Ramos (cell line): ENCODE data around the gene PLA2G4F.

Experiments
- in situ Hi-C: fragments of 300-500 bp; cut with MboI; formaldehyde crosslinking; loops from one replicate; pipeline ENCODE4 v1.14.3; 2022; ENCODE audit warnings: low sequenced_read_pairs; ENCODE audit not compliant: unreplicated experiment

PLA2G4F gene

DNA sequence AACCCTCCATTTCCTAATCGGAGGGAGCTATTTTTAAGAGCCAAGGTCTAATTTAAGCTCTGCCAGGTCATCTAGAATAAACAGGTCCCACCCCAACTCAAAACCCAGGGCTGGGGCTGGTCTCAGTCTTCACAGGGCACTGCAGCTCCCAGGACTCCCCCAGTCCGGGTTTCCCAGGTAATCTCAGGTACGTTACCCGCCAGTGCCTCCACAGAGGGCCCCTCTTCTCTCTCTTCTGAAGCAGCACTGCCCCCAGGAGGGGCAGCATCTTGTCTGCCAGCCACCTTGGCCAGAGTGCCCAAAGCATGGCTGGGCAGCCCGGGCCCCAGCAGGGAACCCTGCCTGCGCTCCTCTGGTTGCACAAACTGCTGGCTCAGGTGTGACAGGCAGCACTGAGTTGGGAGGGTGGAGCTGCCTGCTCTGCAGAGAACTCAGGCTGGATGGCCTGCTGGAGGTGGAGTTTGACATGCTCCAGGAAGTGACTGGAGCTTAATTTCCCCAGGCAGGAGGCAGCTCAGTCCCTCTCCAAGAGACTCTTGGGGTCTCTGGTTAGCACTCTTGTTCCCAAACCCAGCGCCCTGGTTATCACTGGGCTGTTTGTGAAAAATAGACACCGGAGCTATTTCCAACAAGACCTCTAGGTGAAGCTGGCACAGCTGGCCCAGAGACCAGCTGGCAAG, at the start of gene PLA2G4F:
PLA2G4F (minus strand) TSS at position 394 of the 680 bp plus-strand sequence; CDS start at position 307, 87 bp downstream.
- in situ Hi-C loops: no loop called here

GRCh38 chr15:42203891-42204290, 47.5 kb upstream of the PLA2G4F start:
- in situ Hi-C loops: no loop called here

DNA sequence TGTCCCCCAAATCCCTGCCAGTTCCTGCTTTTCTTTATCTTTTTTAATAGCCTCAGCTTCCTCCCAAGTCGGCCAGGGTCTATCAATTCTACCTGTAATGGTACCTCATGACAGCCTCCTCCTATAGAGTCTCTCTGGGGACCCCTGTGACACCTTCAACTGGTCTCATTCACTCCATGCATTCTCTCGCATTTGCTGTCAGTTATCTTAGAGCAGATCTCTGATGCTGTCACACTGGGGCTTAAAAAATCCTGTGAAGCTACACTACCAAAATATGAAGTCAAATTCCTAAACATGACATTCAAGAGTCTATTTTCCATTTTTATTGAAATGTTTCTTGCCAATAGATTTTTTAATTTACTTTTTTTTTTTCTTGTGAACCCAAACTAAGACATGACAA, 46.2 kb upstream of the PLA2G4F start:
- in situ Hi-C loops: no loop called here

- in situ Hi-C loops: no loop called here
These were observed 45.4 kb upstream of the PLA2G4F start for GRCh38 chr15:42201801-42202200.

GRCh38 chr15:42199126-42199525, 42.7 kb upstream of the PLA2G4F start:
- in situ Hi-C loops: no loop called here

GRCh38 chr15:42198516-42198915, 42.1 kb upstream of the PLA2G4F start:
- in situ Hi-C loops: no loop called here

DNA sequence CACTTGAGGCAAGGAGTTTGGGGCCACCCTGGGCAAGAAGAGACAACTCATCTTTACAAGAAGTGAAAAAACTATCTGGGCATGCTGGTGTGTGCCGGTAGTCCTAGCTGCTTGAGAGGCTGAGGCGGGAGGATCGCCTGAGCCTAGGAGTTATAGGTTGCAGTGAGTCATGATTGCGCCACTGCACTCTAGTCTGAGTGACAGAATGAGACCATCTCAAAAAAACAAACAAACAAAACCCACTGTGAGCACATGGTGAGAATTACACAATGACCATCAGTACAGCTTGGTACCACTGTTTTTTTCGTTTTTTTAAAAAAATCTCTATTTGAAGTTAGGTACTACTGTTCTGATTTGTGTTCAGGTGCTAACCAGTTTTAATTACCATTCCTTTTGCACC, 38.1 kb upstream of the PLA2G4F start:
- in situ Hi-C loops: no loop called here

DNA sequence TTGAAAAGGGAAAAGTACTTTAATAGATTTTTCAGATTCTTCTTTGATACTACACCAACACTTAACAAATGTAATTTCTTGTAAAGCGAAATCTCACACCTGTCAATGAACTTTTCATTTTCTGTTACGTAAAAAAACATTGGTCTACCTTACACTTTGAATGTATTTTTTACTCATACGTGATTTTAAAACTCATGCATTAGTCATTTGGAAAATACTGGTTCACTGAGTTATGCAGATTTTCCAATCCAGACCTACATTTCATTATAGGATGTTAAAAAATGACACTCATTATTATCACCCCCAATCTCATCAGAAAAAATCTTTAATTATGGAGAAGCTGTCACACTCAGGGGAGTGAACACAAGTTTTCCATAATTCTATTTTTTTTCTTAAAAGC, 36.9 kb upstream of the PLA2G4F start:
- in situ Hi-C loops: no loop called here

DNA sequence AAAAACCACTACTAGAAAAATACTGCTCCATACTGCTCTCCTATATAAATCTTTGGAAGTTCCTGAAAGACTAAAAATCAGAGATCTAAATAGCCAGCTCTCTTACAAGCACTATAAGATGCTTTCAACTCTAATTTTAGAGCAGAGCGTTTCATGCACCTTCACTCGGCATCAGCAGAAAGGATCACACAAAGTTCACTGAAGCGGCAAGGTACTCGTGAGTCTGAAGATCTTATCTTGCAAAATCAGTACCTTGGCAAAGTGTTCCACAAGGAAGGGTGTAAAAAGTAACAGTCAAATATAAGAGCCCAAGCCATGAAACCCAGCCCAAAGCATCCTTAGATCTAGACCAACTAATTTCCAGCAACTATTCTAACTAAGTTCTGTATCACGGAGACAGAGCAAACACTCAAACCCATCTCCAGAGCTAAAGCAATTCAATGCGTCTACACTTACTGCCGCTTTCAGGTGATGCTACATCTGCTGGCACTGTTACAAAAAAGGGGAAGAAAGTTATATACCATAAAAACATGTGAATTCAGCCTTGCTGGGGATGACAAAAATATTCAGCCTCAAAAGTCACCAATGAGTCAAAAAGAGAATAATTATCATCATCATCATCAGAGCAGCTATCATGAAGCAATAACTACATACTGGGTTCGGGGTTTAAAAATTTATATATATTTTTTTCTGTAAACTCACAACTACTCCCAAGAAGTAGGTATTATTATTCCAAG, 35.3 kb upstream of the PLA2G4F start:
- in situ Hi-C loops: no loop called here

DNA sequence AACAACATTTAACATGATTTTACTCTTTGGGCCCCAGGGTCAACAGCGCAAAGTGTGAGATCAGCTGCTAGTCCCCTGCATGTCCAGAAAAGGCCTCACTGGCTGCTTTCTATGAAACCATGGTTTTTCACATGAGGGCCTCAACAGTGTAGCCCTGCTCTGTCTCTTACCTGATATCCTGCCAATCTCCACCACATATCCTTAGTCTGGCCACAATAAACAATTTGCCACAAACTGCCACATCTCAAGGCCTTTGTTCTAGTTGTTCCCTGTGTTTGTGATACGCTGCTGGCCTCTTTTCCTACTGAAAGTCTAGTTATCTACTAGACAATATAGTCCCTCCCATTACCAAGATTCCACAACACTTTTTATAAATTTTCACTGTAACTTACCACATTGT, 33.9 kb upstream of the PLA2G4F start:
- in situ Hi-C loops: no loop called here

DNA sequence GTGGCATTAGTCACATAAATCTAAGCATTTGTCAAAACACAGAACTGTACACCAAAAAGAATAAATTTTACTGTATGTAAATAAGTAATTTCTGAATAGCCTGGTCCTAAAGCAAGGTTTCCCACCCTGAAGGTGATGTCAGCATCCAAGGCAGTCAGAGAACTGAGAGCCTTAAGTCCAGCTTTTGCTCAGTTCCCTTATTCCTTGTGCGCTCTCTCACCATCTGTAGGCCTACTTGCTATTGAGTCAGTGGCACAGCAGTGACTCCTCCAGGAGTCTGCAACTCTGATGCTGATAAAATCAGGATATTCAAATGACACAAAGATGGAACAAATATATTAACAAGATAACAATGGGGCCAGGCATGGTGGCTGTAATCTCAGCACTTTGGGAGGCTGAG, 29.4 kb upstream of the PLA2G4F start:
- in situ Hi-C loops: no loop called here

GRCh38 chr15:42184736-42185135, 28.3 kb upstream of the PLA2G4F start:
- in situ Hi-C loops: no loop called here

DNA sequence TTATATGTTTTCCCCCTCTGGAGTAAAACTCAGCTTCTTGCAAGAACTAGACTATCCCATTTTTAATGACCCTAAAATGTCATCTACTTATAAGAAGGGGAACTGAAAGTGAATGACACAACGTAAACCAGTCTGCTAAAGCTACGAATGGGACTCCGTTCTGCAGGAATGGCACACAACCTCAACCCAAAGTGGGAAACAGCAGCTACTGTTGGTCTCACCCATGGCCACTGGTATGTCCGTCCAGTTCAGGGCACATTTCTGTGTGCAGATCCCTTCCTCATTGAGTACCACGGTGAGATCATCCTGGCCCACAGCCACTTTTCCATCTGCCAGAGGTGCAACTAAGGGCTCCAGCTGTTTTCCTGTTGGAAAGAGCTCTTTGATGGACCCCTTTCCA, 27.9 kb upstream of the PLA2G4F start:
- in situ Hi-C loops: no loop called here

DNA sequence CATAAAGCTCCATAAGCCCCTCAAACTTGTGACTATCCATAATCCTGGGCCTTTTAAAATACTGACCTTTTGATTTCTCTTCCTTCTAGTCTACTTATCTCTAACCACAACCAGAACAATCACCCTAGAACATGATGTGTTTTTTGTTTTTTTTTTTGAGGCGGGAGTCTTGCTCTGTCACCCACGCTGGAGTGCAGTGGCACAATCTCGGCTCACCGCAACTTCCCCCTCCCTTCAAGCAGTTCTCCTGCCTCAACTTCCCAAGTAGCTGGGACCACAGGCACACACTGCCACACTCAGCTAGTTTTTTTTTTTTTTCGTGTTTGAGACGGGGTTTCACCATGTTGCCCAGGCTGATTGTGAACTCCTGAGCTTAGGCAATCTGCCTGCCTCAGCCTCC, 26.5 kb upstream of the PLA2G4F start:
- in situ Hi-C loops: no loop called here

GRCh38 chr15:42182328-42182886, 26.0 kb upstream of the PLA2G4F start:
- in situ Hi-C loops: no loop called here

DNA sequence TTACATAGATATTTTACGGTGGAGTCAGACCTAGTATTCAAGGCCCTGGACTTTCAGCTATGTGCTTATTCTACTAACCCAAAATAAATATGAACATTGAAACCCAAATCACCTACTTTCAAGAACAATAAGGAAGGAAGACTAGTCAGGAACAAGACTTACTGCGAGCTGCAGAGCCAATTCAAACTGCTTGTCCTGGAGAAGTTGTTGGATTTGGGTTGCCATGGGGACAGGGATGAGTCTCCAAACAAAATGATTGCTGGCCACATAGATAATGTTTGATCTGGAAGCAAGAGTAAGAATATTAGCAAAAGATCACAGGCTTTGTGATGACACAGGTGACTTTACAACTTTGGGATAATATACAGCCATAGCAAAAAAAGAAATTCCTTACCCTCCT, 21.6 kb upstream of the PLA2G4F start:
- in situ Hi-C loops: no loop called here

DNA sequence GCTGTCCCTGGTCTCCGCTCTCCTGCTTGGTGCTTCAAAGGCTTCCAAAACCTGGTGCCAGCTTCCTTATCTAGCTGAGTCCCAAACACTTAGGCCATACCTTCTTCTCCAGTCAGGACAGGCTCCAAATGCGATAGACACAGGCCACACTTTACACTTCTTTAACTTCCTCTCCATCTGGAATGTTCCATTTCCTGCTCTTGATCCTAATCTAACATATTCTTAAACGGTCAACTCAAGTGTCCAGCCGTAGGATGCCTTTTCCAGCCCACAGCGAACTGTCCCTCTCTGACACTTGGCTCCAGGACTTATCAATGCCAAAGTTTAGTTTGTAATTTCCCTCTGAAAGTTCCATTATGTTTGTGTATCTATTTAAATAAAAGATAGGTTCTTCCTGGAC, 19.2 kb upstream of the PLA2G4F start:
- in situ Hi-C loops: no loop called here

DNA sequence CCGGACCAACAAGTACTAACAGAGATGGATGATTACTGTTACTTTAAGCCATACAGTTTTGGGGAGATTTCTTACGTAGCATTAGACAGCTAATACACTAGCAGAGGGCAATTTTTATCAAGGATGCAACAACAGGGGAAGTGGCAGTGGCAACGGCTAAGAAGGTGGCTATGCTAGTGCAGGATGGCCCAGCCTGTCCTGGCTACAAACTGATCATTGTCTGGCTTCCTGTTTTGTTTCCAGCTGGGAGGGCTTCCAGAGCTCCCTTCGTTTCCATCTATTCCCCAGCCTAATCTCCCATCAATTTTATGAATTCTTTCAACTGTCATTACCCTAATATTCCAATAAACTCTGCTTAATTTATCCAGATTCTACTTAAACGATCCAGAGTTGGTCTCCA, 16.0 kb upstream of the PLA2G4F start:
- in situ Hi-C loops: no loop called here

- in situ Hi-C loops: no loop called here
These were observed 15.4 kb upstream of the PLA2G4F start for GRCh38 chr15:42171795-42172194.

GRCh38 chr15:42171122-42171521, 14.7 kb upstream of the PLA2G4F start:
- in situ Hi-C loops: no loop called here

DNA sequence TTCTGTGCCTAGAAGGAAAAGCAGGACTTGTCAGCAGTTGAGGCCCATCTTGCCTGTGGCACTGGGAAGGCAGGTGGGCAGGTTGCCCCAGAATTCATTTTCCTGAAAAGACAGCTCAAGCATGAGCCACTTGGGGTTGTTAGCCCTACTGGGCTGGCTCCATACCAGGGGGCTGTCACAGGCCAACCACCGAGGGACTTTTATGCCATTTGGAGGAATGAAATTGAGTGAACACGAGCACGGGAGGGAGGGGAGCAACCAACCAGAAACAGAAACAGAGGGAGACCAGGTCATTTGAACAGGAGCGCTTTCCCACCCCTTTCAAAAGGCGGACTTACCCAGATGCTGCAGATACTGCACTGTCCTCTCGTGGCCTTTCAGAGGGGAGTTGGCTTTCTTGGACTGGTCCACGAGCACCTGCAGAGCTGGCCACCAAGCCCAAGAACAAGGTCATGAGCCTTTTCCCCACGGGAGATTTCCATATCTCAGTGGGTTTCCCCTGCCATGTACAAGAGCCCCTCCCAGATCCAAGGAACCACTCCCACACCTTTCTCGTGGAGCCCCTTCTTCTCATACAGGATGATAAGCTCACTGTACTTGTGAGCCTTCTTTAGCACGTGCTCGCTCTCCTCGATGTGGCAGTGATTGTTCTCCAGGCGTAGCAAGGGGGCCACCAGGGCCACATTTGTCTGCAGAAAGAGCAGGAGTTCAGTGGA, 9.9 kb upstream of the PLA2G4F start:
- in situ Hi-C loops: no loop called here
